GM21367 (cell line): ENCODE data around the gene RBM23.

Experiments
- ATAC-seq: cut with Tn5 transposase; IDR thresholded peaks from one replicate; pipeline ENCODE4 v1.9.1; 2021; ENCODE audit not compliant: unreplicated experiment

Gene RBM23

GRCh38 chr14:22886500-22887259 lies 32.3 kb downstream of the RBM23 start:
- ATAC-seq = peak; percentile 48

DNA sequence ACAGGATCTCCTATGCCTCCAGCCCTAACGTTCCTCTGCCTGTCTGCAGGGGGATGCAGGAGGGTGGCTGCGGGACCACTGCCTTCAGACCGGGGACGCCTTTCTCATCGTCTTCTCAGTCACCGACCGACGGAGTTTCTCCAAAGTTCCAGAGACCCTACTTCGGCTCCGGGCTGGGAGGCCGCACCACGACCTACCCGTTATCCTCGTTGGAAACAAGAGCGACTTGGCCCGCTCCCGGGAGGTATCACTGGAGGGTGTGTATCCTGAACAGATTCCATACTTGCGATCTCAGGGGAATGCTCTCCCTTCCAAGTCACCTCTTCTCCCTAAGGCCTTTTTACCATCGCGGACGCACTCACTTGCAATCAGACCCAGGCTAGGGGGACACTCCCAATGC lies 33.0 kb downstream of the RBM23 start:
- no peak for ATAC-seq

DNA sequence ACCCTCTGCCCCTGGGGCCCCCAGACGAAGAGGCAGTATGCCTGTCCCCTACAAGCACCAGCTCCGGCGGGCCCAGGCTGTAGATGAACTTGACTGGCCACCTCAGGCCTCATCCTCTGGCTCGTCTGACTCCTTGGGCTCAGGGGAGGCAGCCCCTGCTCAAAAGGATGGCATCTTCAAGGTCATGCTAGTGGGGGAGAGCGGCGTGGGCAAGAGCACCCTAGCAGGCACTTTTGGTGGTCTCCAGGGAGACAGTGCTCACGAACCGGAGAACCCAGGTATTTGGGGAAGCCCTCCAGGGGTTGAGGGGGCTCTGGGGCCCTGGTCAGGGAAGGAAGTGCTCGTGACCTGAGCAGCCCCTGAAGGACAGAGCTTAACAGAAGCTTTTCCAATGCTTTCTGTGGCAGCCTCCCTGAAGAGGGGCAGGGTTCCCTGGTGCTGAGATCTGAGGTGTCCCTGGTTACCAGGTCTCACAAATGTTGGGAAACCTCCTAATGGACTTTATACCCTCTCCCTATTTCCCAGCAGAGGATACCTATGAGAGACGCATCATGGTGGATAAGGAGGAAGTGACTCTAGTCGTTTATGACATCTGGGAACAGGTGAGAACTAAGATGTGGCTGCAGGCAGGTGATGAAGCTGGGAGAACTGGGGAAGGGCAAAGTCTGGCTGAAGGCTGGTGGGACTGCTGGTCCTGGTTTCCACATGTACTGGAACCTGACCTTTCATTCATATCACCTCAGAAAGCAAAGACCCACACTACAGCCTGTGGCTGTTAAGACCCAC lies 34.0 kb downstream of the RBM23 start:
- ATAC-seq = no peak

DNA sequence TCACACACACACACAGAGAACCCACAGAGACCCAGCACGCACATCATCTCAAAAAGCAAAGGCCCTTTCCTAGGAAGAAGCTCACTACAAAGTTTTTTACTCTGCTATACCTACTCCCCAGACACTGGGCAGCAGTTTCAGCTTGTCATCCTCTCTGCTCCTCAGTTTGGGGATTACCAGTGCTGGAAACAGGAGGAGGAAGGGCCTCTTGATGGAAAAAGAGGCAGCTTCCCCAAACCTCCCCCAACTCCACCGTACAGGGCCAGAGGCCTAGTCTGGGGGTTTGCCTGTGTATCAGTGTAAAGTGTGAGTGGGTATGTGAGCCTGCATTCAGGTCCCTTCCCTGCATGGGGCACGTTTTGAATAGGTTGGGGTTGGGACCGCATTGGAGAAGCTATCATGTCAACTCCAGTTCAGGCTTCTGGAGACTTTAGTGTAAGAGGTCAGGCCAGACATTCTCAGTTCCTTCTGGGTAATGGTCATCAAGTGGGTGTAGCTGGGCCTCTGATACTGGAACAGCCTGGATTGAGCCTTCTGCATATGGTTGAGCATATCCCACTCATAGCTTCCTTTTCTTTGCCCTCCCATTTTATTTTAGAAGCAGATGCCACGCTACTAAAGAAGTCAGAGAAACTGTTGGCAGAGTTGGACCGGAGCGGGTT lies 34.7 kb downstream of the RBM23 start:
- no peak for ATAC-seq

DNA sequence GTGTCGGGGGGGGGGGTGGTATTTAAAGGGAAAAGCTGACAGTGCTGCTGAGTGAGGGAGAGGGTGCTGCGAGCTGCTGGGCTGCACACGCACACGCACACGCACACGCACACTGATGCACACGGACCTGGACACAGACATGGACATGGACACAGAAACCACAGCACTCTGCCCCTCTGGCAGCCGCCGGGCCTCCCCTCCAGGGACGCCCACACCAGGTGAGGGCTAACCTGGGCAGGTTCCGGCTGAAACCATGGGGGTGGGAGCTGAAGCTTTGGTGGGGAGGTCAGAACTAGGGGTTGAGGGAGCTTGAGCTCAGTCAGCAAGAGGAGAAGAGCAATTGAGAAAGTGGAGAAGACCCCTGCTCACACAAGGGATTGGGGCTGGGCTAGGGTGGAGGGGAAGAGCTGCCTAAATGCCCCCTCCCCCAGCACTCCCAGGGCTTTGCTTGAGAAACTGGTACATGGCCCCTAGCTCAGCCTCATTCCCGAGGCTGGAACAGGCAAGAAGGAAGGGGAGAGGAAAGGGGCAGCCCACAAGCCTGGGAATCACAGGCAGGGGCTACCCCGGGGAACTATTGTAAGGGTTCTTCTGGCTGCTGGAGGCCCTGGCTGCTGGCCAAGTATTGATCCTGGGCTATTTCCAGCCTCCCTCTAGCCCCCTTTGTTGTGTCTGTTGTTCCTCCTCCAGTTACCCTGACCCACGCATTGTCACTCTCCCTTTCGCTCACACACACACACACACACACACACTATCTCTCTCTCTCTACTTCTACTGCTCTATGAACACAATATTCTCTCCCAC lies 35.6 kb downstream of the RBM23 start, which contains the start of gene REM2:
Gene REM2, plus strand, starts transcription at position 50 of the 804 bp plus-strand sequence. Its CDS starts 66 bp downstream, at position 116.
- ATAC-seq = no peak

DNA sequence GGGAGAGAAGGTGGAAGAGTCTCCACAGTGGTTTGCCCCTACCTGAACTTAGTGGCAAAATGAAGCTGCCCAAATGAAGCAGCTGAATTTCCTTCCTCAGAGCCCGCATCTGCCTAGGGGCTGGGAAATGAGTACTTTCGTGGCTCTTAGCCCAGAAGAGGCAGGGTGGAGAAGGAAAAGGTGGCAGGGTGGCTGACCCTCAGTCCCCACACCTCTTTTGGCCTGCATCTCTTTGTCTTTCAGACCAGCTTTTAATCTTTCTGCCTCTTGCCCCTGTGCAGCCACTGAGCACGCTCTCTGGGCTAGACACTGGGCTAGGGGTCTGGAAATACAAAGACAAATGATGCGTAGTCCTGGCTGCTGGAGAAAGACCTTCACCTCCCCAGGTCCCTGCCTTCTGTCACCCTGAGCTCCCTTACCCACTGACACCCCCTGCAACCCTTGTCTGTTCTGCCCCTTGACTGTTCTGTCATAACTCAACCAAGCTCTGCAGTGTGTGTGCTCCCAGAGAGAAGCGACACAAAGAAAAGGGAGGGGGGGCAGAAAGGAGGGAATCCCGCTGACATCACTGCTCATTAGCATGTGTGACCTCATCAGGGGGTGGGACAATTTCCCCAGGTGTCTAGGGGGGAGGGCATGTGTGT lies 36.3 kb downstream of the RBM23 start:
- ATAC-seq = no peak

DNA sequence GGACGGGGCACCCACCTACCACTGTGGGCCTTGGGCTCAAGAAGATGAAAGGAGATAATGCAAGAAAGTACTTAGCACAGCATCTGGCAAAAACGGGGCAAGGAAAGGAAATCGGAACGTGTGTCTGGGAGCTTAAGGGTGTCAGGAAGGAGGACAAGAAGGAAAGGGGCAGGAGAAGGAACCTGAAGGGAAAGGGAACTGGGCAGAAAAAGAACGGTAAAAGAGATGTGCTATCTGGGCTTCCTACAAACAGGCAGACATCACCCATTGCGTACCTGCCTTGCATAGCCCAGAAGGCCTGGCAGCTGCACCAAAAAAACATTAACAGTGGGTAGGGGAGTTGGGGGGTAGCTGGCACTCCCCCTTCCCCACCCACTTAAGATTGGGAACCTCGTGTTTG lies 36.9 kb downstream of the RBM23 start:
- ATAC-seq = no peak

DNA sequence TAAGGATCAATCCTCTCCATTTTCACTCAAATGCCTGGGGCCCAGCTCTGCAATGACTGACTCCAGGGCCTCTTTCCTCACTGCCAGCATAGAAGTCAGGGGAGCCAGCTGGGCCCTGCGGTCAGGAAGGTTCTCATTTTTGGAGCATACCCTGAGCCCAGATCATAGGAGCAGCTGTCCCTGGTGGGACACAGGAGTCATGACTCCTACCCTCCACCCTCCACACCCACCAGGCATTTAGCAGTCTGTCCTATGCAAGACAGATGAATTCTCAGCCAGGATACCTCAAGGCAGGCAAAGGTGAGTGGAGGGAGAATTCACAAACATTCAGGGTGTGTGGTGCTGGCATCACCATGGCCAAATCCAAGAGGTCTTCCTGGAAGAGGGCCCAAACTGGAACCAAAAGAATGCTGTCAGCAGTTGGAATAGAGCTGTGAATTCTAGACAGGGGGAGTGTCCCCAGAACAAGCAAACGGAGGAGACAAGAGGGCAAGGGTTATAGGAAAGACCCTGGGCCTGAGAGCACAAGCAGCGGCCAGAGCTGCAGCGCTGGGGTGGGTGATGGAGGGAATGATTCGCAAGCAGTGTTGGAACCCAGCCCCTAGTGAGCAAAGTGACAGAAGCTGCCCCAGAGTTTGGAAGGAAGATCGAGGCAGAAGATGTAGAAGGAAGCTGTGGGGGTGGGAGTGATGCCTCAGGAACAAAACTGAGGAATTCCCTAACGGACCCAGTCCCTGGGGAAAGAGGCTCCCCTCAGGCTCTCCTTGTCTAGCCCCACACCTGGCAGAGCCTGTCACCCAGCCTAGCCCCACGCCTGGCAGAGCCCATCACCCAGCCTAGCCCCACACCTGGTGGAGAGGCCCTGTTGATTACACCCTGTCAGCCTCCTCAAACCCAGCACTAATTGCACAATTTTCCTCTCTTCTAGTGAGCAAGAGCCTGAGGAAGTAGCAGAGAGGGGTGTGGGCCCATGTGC lies 40.4 kb downstream of the RBM23 start:
- ATAC-seq = no peak

- no peak for ATAC-seq
Observed at GRCh38 chr14:22877000-22877501, 41.9 kb downstream of the RBM23 start.

DNA sequence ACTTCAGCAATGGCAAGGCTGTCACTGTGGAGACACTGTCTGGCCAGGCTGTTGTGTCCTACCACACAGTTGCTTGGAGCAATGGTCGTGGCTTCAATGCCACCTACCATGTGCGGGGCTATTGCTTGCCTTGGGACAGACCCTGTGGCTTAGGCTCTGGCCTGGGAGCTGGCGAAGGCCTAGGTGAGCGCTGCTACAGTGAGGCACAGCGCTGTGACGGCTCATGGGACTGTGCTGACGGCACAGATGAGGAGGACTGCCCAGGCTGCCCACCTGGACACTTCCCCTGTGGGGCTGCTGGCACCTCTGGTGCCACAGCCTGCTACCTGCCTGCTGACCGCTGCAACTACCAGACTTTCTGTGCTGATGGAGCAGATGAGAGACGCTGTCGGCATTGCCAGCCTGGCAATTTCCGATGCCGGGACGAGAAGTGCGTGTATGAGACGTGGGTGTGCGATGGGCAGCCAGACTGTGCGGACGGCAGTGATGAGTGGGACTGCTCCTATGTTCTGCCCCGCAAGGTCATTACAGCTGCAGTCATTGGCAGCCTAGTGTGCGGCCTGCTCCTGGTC lies 43.1 kb downstream of the RBM23 start:
- no peak for ATAC-seq

DNA sequence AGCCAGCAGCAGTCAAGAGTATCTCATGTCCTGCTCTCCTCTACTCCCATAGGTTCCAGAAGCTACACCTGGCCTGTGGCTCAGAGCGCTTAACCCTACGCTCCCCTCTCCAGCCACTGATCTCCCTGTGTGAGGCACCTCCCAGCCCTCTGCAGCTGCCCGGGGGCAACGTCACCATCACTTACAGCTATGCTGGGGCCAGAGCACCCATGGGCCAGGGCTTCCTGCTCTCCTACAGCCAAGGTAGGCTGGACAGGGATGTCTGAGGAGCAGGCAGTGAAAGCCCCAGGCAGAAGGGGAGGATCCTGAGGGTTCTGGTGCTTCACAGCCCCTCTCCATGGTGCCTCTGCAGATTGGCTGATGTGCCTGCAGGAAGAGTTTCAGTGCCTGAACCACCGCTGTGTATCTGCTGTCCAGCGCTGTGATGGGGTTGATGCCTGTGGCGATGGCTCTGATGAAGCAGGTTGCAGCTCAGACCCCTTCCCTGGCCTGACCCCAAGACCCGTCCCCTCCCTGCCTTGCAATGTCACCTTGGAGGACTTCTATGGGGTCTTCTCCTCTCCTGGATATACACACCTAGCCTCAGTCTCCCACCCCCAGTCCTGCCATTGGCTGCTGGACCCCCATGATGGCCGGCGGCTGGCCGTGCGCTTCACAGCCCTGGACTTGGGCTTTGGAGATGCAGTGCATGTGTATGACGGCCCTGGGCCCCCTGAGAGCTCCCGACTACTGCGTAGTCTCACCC lies 43.8 kb downstream of the RBM23 start:
- no peak for ATAC-seq

DNA sequence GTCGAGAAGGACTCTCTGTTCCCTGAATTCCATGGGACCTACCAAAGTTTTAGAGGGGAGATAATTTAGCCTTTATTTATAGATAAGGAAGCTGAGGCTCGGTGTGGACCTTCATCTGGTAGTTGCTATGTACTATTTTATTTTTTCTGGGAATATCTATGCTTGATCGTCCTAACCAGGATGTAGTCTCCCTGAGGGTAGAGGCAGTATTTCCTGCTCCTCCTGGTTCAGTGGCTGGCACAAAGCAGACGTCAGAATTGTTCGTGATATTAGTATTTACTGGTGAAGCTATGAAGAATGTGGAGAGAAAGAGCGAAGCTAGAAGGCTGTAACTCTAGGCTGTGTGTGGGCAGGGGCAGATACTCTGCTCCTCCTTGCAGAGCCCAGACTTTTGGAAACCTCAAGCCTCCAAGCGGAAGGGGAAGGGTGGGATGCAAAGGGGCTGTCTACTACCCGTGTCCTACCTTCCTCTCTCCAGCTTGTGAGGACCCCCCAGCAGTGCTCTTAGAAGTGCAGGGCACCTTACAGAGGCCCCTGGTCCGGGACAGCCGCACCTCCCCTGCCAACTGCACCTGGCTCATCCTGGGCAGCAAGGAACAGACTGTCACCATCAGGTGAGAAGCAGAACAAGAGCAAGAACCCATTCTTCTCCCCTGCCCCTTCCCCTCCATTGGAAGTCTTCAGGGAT lies 46.0 kb downstream of the RBM23 start:
- no peak for ATAC-seq

DNA sequence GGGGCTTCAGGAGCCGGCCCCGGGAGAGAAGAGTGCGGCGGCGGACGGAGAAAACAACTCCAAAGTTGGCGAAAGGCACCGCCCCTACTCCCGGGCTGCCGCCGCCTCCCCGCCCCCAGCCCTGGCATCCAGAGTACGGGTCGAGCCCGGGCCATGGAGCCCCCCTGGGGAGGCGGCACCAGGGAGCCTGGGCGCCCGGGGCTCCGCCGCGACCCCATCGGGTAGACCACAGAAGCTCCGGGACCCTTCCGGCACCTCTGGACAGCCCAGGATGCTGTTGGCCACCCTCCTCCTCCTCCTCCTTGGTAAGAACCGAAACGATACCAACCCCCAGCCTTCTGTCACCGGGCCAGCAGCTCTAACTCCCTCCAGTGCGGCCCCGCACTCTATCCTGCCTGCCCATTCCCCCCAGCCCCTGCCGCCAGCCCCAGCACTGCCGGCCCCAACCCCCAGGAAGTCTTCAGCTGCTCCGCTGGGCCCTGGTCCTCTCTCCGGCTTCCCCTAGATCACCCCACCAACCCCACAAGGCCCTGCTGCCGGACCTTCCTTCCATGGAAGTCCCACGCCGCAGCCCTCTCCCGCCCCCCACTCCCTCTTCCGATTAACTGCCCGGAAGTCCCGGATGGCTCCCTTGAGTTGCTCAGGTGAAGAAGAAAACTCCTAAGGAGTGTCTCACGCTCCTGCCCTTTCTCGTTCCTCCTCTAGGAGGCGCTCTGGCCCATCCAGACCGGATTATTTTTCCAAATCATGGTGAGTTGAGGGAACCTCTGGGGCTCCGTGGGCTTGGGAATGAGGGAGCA lies 46.7 kb downstream of the RBM23 start:
- no peak for ATAC-seq

GRCh38 chr14:22871224-22872032 lies 47.5 kb downstream of the RBM23 start, which contains the start of gene LRP10:
TSS of gene LRP10 (plus strand) at chr14:22871740. CDS start at chr14:22872304, 564 bp downstream.
- peak; percentile 72 for ATAC-seq

GRCh38 chr14:22870811-22871223 lies 48.1 kb downstream of the RBM23 start:
- ATAC-seq = peak; percentile 40

- no peak for ATAC-seq
Observed at GRCh38 chr14:22866874-22867273, 52.1 kb downstream of the RBM23 start.
